Esophagus muscularis mucosa (tissue), 4 donors: ENCODE data around the gene RETN. TPM values are rescaled to one million over a fixed set of nuclear protein-coding genes. Genes with fewer than 3 reads are reported as not detected.

Source experiments
- DNase-seq: peaks from one replicate; pipeline ENCODE4 v3.0.0-alpha.2; 2017; ENCODE audit errors: extremely low spot score
- H3K27ac ChIP-seq, 4 donors: fragments of 200-600 bp; sonication (generic); replicated peaks in 1 of 4; 1 replicate in 3 of 4; 2 replicates in 1 of 4; pipeline ENCODE4 v1.5.1; 2016 to 2019; ENCODE audit warnings: mild to moderate bottlenecking in 1 of 4
- H3K27me3 ChIP-seq, 4 donors: fragments of 200-600 bp; sonication (generic); one replicate each; pipeline versions ENCODE4 v1.5.1 to v1.6.0; 2016 to 2019
- H3K36me3 ChIP-seq, 4 donors: fragments of 200-600 bp; sonication (generic); one replicate each; pipeline ENCODE4 v1.5.1; 2016 to 2019
- H3K4me1 ChIP-seq, 4 donors: fragments of 200-600 bp; sonication (generic); one replicate each; pipeline ENCODE4 v1.5.1; 2016 to 2019
- H3K4me3 ChIP-seq, 4 donors: fragments of 200-600 bp; sonication (generic); 1 replicate in 2 of 4; 2 replicates in 2 of 4; pipeline ENCODE4 v1.5.1; 2016 to 2019; ENCODE audit warnings: mild to moderate bottlenecking in 4 of 4, moderate library complexity in 1 of 4
- H3K9me3 ChIP-seq, 4 donors: fragments of 200-600 bp; sonication (generic); 1 replicate in 3 of 4; 2 replicates in 1 of 4; pipeline ENCODE4 v1.5.1; 2016 to 2019
- CTCF ChIP-seq, 3 experiments: fragments of 200-600 bp in 2 of 3; fragments of 450-650 bp in 1 of 3; sonication (generic) in 2 of 3; IDR thresholded peaks; one replicate each; pipeline ENCODE4 v1.5.1; 2017 to 2019; ENCODE audit warnings: antibody characterized with exemption in 3 of 3, mild to moderate bottlenecking in 2 of 3, moderate library complexity in 1 of 3
- EP300 ChIP-seq: sonication (generic); formaldehyde crosslinking; IDR thresholded peaks from one replicate; pipeline ENCODE4 v1.6.1; 2017; ENCODE audit warnings: antibody characterized with exemption
- POLR2A ChIP-seq: fragments of 450-650 bp; IDR thresholded peaks from one replicate; pipeline ENCODE4 v1.6.1; 2017; ENCODE audit warnings: antibody characterized with exemption, moderate library complexity, mild to moderate bottlenecking, low read depth
- POLR2AphosphoS5 ChIP-seq, 2 donors: sonication (generic); formaldehyde crosslinking; IDR thresholded peaks; one replicate each; pipeline ENCODE4 v1.6.1; 2017; ENCODE audit warnings: antibody characterized with exemption in 2 of 2
- WGBS: methylation state at CpG from one replicate; pipeline ENCODE4 v1.1.5; 2018; 5-methylcytosine and 5-hydroxymethylcytosine counted together
- intact Hi-C: fragments of 100-400 bp; cut with DNase I; formaldehyde crosslinking; loops from one replicate; pipeline ENCODE4 v1.15.1; 2023
- total RNA-seq, 4 donors: library from RNA; depleted of rRNA; stranded (reverse); fragments of >200 nt; gene quantifications; one replicate each; pipeline versions ENCODE4 v1.1.0 to v1.2.1, GENCODE V29; 2016

The RETN gene
- total RNA-seq, 4 donors from 2014 or later, result 1.3 TPM; not detected in 3

- H3K27me3 ChIP-seq, result peaks cover 0 to 53% (median 0%) of the 10 kb centered on the region in 4 donors
- intact Hi-C loops, result no loop called here
Measured at GRCh38 chr19:7706188-7706954, 37.5 kb downstream of the RETN start.

DNA sequence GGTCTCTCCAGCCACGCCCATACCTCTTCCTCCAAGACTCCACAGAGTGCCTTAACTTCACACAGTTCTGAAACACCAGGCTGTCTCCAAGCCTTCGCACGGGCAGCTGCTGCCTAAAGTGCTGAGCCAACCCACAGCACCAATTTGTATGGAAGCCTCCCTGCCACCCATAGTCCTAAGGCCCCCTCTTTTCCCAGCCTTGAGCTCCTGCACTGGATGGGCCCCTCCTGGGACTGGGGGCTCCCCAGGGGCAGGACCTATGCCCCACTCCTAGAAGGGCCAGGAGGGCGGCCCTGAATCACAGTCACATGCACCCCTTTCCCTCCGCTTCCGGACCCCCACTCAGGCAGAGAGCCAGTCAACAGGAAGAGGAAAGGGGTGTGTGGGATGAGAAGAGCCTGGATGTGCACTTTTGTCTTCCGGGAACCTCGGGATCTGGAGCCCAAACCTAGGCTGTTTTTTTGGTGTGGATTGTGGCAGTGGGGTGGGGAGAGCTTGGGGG lies 38.2 kb downstream of the RETN start:
- H3K4me3 ChIP-seq, result no peak overlapping the region
- no peaks in the 10 kb centered on the region for H3K9me3 ChIP-seq
- H3K36me3 ChIP-seq, result no peaks in the 10 kb centered on the region
- peak overlapping the region in 2 of 4 donors; percentile 14 for H3K27ac ChIP-seq
- DNase-seq, result no peak
- 64% methylated on average over 6 of the region's 8 CpGs for WGBS
- no peaks in the 10 kb centered on the region for H3K4me1 ChIP-seq
- TF ChIP-seq EP300, result no peak
- TF ChIP-seq CTCF (IDR thresholded peaks at IDR 0.05), result no peak
- no peak for TF ChIP-seq POLR2AphosphoS5 (IDR thresholded peaks at IDR 0.05)
- no peak for TF ChIP-seq POLR2A
- intact Hi-C loops, result no loop called here
- H3K27me3 ChIP-seq, result peaks cover 0 to 46% (median 0%) of the 10 kb centered on the region in 4 donors

More at GRCh38 chr19:7706188-7706954, 37.5 kb downstream of the RETN start:
- Histone ChIP-seq H3K9me3 (no peaks in the 10 kb centered on the region), H3K27ac (peak overlapping the region in 2 of 4 donors; percentile 14), H3K36me3 (no peaks in the 10 kb centered on the region), H3K4me1 (no peaks in the 10 kb centered on the region), H3K4me3 (no peak overlapping the region)
- 68% methylated on average over 14 of the region's 14 CpGs for WGBS
- no peak for TF ChIP-seq POLR2A
- TF ChIP-seq CTCF (IDR thresholded peaks at IDR 0.05), result no peak
- no peak for TF ChIP-seq POLR2AphosphoS5 (IDR thresholded peaks at IDR 0.05)
- TF ChIP-seq EP300, result no peak
- DNase-seq, result no peak

- Histone ChIP-seq H3K4me3 (no peak overlapping the region), H3K9me3 (no peaks in the 10 kb centered on the region), H3K36me3 (no peaks in the 10 kb centered on the region), H3K27ac (no peak overlapping the region), H3K4me1 (no peaks in the 10 kb centered on the region), H3K27me3 (peaks cover 0 to 25% (median 0%) of the 10 kb centered on the region in 4 donors)
- intact Hi-C loops, result no loop called here
- no peak for DNase-seq
- WGBS, result 76% methylated on average over 10 of the region's 10 CpGs
- TF ChIP-seq CTCF (IDR thresholded peaks at IDR 0.05), result no peak
- no peak for TF ChIP-seq POLR2A
- no peak for TF ChIP-seq EP300
- no peak for TF ChIP-seq POLR2AphosphoS5 (IDR thresholded peaks at IDR 0.05)
Measured at GRCh38 chr19:7709932-7710460, 41.1 kb downstream of the RETN start.

GRCh38 chr19:7710616-7711015 lies 41.8 kb downstream of the RETN start:
- no peaks in the 10 kb centered on the region for H3K4me1 ChIP-seq
- no peak overlapping the region for H3K4me3 ChIP-seq
- peaks cover 0 to 24% (median 0%) of the 10 kb centered on the region in 4 donors for H3K27me3 ChIP-seq
- H3K36me3 ChIP-seq, result no peaks in the 10 kb centered on the region
- H3K27ac ChIP-seq, result no peak overlapping the region
- DNase-seq, result no peak
- TF ChIP-seq CTCF (IDR thresholded peaks at IDR 0.05) (no peak), POLR2A (no peak), EP300 (no peak), POLR2AphosphoS5 (IDR thresholded peaks at IDR 0.05) (no peak)
- 78% methylated on average over 5 of the region's 5 CpGs for WGBS
- H3K9me3 ChIP-seq, result no peaks in the 10 kb centered on the region
- intact Hi-C loops, result no loop called here
